ENCODE measurements around the gene APIP.

GRCh38 chr11:34921156-34921555 lies 5.0 kb upstream of the APIP start:
- TF ChIP-seq GABPA (IDR thresholded peaks at IDR 0.05; ENCODE audit: low read depth), result no peak
- TF ChIP-seq SMC3 (IDR thresholded peaks at IDR 0.05; ENCODE audit: low read depth, low read length), result no peak
- TF ChIP-seq, protein P1, sequence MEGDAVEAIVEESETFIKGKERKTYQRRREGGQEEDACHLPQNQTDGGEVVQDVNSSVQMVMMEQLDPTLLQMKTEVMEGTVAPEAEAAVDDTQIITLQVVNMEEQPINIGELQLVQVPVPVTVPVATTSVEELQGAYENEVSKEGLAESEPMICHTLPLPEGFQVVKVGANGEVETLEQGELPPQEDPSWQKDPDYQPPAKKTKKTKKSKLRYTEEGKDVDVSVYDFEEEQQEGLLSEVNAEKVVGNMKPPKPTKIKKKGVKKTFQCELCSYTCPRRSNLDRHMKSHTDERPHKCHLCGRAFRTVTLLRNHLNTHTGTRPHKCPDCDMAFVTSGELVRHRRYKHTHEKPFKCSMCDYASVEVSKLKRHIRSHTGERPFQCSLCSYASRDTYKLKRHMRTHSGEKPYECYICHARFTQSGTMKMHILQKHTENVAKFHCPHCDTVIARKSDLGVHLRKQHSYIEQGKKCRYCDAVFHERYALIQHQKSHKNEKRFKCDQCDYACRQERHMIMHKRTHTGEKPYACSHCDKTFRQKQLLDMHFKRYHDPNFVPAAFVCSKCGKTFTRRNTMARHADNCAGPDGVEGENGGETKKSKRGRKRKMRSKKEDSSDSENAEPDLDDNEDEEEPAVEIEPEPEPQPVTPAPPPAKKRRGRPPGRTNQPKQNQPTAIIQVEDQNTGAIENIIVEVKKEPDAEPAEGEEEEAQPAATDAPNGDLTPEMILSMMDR (IDR thresholded peaks at IDR 0.05), result no peak
- no peak for TF ChIP-seq RXRA (IDR thresholded peaks at IDR 0.05; ENCODE audit: borderline replicate concordance, low read depth)
- TF ChIP-seq CHD2 (IDR thresholded peaks at IDR 0.05; ENCODE audit: low read length, partially characterized antibody), result no peak
- TF ChIP-seq, protein P2, sequence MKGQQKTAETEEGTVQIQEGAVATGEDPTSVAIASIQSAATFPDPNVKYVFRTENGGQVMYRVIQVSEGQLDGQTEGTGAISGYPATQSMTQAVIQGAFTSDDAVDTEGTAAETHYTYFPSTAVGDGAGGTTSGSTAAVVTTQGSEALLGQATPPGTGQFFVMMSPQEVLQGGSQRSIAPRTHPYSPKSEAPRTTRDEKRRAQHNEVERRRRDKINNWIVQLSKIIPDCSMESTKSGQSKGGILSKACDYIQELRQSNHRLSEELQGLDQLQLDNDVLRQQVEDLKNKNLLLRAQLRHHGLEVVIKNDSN (IDR thresholded peaks at IDR 0.05; ENCODE audit: borderline replicate concordance, low read depth), result no peak
- no peak for TF ChIP-seq FOXM1 (IDR thresholded peaks at IDR 0.05; ENCODE audit: low read depth)
- no peak for TF ChIP-seq EP300 (IDR thresholded peaks at IDR 0.05; ENCODE audit: borderline replicate concordance in 1 of 2, low read depth in 1 of 2, low read length in 1 of 2)
- TF ChIP-seq SIN3A (IDR thresholded peaks at IDR 0.05; ENCODE audit: borderline replicate concordance, low read depth, low read length), result no peak
- no peak for TF ChIP-seq PBX3 (IDR thresholded peaks at IDR 0.05)
- no peak for TF ChIP-seq REST (IDR thresholded peaks at IDR 0.05; ENCODE audit: low read depth, low read length)
- TF ChIP-seq JUND (IDR thresholded peaks at IDR 0.05), result no peak
- TF ChIP-seq, protein P3, sequence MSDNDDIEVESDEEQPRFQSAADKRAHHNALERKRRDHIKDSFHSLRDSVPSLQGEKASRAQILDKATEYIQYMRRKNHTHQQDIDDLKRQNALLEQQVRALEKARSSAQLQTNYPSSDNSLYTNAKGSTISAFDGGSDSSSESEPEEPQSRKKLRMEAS (IDR thresholded peaks at IDR 0.05; ENCODE audit: low read depth), result no peak
- no peak for TF ChIP-seq EZH2phosphoT487 (IDR thresholded peaks at IDR 0.05; ENCODE audit: borderline replicate concordance, low read depth)

Data from SK-N-SH (cell line).